AG10803 (cell line): ENCODE results near the gene RNF114.

ENCODE experiments used
- DNase-seq: peaks from one replicate; pipeline ENCODE4 v3.0.0; 2010; ENCODE audit warnings: low read depth
- H3K4me3 ChIP-seq: 2 replicates; pipeline ENCODE4 v1.5.1; 2011; ENCODE audit warnings: mild to moderate bottlenecking, low read length, control low read depth
- TF ChIP-seq, protein P1 (sequence below): conservative IDR thresholded peaks from 2 replicates; pipeline ENCODE4 v1.5.1; 2011; ENCODE audit warnings: mild to moderate bottlenecking, low read length, control low read depth, inconsistent platforms

RNF114 gene

GRCh38 chr20:49889935-49890333 is 46.3 kb upstream of the RNF114 start:
- TF ChIP-seq, protein P1, sequence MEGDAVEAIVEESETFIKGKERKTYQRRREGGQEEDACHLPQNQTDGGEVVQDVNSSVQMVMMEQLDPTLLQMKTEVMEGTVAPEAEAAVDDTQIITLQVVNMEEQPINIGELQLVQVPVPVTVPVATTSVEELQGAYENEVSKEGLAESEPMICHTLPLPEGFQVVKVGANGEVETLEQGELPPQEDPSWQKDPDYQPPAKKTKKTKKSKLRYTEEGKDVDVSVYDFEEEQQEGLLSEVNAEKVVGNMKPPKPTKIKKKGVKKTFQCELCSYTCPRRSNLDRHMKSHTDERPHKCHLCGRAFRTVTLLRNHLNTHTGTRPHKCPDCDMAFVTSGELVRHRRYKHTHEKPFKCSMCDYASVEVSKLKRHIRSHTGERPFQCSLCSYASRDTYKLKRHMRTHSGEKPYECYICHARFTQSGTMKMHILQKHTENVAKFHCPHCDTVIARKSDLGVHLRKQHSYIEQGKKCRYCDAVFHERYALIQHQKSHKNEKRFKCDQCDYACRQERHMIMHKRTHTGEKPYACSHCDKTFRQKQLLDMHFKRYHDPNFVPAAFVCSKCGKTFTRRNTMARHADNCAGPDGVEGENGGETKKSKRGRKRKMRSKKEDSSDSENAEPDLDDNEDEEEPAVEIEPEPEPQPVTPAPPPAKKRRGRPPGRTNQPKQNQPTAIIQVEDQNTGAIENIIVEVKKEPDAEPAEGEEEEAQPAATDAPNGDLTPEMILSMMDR = no peak
- no peak overlapping the region for H3K4me3 ChIP-seq
- DNase-seq = no peak

GRCh38 chr20:49890471-49891361 is 45.5 kb upstream of the RNF114 start:
- TF ChIP-seq, protein P1 = no peak
- H3K4me3 ChIP-seq = no peak overlapping the region
- DNase-seq = no peak

DNA sequence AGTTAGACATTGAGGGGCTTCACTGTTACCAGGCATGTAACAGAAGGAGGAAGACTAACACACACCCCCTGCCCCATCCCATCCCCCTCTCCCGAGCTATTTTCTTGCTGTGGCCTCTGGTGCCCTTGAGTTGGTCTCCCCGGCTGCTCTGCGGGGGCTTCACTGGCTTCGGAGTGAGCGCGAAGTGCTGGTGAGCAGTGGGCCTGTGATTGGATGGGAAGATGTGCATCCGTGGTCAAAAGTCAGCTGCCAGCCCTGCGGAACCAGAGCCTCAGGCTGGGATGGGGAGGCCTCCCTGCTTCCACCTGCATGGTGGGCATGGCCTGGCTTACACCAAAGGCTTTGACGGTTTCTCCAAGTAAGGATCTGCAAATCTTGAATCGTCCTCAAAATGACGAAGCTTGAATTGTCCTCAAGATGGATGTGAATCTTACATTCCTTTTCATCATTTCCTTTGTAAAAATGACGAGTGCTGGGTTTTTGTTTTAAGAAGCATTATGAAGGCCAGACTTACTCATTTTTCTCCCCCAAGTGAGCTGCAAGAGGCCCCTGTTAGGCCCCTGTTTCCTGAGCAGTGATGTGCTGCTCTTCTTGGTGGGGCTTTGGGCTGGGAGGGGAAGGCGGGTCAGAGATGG is 44.6 kb upstream of the RNF114 start:
- TF ChIP-seq, protein P1 = no peak
- DNase-seq = no peak

DNA sequence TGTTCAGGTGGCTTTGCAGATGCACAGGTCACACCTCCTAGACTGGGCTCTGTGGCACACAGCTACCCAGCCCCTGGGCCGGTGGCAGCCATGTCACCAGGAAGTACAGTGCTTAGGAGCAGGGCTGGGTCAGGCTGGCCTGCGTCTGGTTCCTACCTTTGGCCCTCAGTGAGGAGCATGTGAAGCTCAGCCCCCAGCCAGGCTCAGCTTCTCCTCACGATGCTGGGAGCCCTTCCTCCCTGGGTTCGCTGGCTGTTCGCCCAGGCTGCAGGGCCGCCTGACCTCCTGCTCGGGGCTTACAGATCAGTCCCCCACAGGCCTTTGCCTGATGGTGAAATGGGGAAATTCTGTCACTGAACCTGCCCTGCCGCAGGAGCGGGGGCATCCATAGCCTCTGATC is 43.9 kb upstream of the RNF114 start:
- TF ChIP-seq, protein P1 = no peak
- DNase-seq = no peak
- H3K4me3 ChIP-seq = no peak overlapping the region

More for the DNA sequence above, 44.6 kb upstream of the RNF114 start:
- no peak overlapping the region for H3K4me3 ChIP-seq

GRCh38 chr20:49892817-49893216 is 43.4 kb upstream of the RNF114 start:
- DNase-seq = no peak
- no peak overlapping the region for H3K4me3 ChIP-seq
- TF ChIP-seq, protein P1 = no peak

DNA sequence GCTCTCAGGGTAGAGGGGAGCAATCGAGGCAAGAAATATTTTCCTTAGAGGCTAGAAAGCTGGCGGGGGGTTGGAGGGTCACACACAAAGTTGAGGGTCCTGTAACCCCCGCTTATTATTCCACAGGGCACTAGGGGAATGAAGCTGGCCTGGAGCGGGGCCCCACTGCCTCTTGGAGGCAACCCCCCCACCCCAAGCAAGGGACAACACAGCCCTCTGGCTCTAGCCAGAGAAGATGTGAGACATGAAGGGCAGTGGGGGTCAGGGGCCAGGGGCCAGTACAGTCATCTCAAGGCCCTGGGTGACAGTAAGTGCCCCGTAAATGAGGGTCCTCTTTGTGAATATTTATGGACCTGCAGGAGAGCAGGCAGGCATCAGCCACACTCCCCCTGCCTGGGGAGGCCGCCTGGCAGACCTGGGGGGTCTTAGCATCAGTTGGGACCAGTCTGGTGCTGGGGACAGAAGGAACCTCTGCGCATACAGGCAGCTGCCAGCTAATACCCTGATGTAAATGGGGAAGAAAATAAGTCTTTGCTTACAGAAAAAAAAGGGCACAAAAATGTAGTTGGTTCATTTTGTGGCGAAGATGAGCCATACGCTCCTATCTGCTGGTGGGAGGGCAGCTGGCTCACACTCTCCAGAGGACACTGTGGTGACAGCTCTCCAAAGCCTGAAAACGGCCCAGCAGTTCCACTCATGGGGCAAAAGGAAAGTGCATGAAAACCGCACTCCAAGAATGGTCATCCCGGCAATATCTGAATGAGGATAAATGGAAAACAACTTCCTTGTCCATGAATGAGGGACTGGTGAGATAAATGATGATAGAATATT is 42.7 kb upstream of the RNF114 start:
- TF ChIP-seq, protein P1 = no peak
- peak overlapping the region; percentile 15; the same call in 1 of the 2 replicates for H3K4me3 ChIP-seq
- DNase-seq = peak; percentile 48
